Mesodermal cell (in vitro differentiated cells): ENCODE measurements around the gene SPZ1.
"Not testable (repeated sequence)": the region's sequence is repeated elsewhere in the genome, so short reads cannot be mapped to it uniquely, and the experiment has no call there.

Experiments
- H3K27ac ChIP-seq: 2 replicates; pipeline ENCODE4 v1.7.0; 2013; ENCODE audit warnings: mild to moderate bottlenecking, low read depth, low read length, moderate library complexity; ENCODE audit not compliant: severe bottlenecking
- H3K36me3 ChIP-seq: 2 replicates; pipeline ENCODE4 v1.7.1; 2013; ENCODE audit warnings: mild to moderate bottlenecking, low read length, moderate library complexity; ENCODE audit not compliant: control insufficient read depth, insufficient read depth
- H3K4me1 ChIP-seq: one replicate; pipeline ENCODE4 v1.7.1; 2013; ENCODE audit warnings: mild to moderate bottlenecking, low read length; ENCODE audit not compliant: insufficient read depth, control insufficient read depth, poor library complexity, severe bottlenecking
- H3K4me3 ChIP-seq: 2 replicates; pipeline ENCODE4 v1.7.0; 2013; ENCODE audit warnings: low read length, control low read depth, mild to moderate bottlenecking; ENCODE audit not compliant: insufficient read depth, poor library complexity, severe bottlenecking; ENCODE audit errors: extremely low read depth
- H3K9me3 ChIP-seq: 2 replicates; pipeline ENCODE4 v1.7.1; 2013; ENCODE audit warnings: mild to moderate bottlenecking, low read length, moderate library complexity; ENCODE audit not compliant: control insufficient read depth
- WGBS, 2 experiments: methylation state at CpG; one replicate each; pipeline ENCODE4 v1.1.5; 2013; ENCODE audit warnings: missing lambda C conversion rate in 2 of 2; ENCODE audit not compliant: insufficient coverage in 2 of 2; 5-methylcytosine and 5-hydroxymethylcytosine counted together

The SPZ1 gene

DNA sequence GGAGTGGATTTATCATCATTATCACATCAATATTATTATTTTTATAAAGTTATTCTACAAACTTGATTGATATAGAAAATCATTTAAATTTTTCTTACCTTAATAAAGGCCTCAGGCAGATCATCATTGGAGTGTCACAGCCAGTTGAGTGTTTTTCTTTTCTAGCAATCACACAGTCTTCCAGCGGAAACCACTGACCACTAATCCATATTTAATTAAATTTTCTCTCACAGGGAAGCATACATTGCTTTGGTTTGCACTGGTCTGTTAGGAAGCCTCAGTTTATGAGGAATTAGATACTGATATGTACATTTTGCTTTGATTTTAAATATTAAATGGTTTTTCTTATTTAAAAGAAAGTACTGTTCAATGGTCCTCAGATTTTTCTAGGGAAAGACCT is 6.7 kb downstream of the SPZ1 start:
- H3K36me3 ChIP-seq = no peaks in the 10 kb centered on the region
- no peaks in the 10 kb centered on the region for H3K9me3 ChIP-seq
- H3K27ac ChIP-seq = no peak overlapping the region
- H3K4me1 ChIP-seq = no peaks in the 10 kb centered on the region
- no peak overlapping the region for H3K4me3 ChIP-seq
- WGBS, 2 experiments = no CpG with 5 or more reads among the region's 1 CpG

DNA sequence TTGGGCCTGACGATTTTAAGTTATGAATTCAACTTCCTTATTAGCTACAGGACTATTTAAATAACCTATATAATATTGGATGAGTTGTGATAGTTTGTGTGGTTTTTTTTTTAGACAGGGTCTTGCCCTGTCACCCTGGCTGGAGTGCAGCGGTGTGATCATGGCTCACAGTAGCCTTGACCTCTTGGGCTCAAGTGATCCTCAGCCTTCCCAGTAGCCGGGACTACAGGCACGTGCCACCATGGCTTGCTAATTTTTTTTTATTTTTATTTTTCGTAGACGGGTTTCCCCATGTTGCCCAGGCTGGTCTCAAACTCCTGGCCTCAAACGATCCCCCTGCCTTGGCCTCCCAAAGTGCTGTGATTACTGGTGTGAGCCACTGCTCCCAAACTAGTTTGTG is 17.6 kb downstream of the SPZ1 start:
- H3K27ac ChIP-seq = no peak overlapping the region
- no peaks in the 10 kb centered on the region for H3K4me1 ChIP-seq
- no peak overlapping the region for H3K4me3 ChIP-seq
- no peaks in the 10 kb centered on the region for H3K36me3 ChIP-seq
- WGBS, 2 experiments = 83 to 89% methylated on average over 4 to 6 of the region's 7 CpGs
- H3K9me3 ChIP-seq = no peaks in the 10 kb centered on the region

DNA sequence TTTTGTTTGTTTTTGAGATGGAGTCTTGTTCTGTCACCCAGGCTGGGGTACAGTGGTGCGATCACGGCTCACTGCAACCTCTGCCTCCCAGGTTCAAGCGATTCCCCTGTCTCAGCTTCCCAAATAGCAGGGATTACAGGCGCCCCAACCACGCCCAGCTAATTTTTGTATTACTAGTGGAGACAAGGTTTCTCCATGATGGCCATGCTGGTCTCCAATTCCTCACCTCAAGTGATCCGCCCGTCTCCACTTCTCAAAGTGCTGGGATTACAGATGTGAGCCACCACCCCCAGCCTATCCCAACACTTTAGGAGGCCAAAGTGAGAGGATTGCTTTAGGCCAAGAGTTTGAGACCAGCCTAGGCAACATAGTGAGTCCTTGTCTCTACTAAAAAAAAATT is 19.3 kb downstream of the SPZ1 start:
- Histone ChIP-seq H3K27ac (no peak overlapping the region), H3K4me1 (peaks cover 4% of the 10 kb centered on the region), H3K36me3 (no peaks in the 10 kb centered on the region), H3K9me3 (no peaks in the 10 kb centered on the region), H3K4me3 (no peak overlapping the region)
- WGBS, 2 experiments = 96 to 100% methylated on average over 4 to 7 of the region's 7 CpGs

DNA sequence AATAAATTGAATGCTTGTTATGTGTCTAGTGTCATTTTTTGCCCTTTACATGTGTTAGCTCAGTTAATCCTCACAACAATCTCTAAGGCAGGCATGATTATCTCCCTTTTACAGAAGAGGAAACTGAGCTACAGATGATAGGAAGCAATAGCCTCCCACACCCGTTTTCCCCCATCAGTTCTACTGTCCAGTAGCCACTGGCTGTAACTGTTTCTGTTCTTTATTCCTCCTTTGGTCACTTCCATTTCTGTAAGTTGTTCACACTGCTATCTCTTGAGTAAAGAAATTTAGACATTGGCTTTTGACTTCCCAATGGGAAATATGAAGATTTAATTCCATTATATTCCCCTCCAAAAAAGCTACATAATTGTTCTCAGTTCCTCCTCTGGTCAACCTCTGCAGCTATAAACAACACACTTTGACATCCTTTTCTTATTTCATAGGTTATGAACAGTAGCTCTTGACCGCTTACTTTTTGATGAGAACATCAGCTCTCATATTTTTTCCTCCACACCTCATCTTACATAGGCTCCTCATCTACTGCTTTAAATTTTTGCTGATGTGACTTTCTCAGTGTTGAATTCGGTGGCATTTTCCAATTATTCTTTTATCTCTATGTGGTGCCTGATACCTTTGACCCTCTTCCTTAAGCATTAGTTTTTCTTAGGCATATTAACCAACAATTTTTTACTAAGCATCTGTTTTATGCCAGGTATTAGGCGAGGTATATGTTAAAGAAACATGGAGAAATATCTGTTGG is 21.4 kb downstream of the SPZ1 start:
- Histone ChIP-seq H3K9me3 (no peaks in the 10 kb centered on the region), H3K4me3 (no peak overlapping the region), H3K4me1 (peaks cover 4% of the 10 kb centered on the region), H3K36me3 (no peaks in the 10 kb centered on the region), H3K27ac (no peak overlapping the region)
- WGBS, 2 experiments = 94% methylated on average over 2 of the region's 4 CpGs; no CpG with 5 or more reads in 1 of the 2 experiments

DNA sequence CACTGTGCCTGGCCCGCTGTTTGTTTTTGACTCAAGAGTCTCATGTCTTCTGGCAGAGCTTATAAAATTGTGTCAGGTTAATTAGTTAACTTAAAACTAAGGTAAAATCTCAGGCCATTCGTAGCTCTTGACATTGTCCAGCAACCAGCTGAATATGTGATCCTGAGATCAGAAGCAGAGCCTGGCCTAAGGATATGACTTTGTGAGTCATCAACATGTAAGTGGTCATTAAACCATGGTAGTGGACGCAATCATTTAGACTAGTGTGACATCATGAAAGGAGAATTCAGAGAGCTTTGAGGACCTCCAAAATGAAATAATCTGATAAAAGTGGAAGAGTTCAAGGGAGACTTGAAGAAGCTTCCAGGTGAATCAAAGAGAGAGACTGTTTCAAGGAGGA is 23.3 kb downstream of the SPZ1 start:
- Histone ChIP-seq H3K4me3 (no peak overlapping the region), H3K9me3 (no peaks in the 10 kb centered on the region), H3K27ac (peak overlapping the region; percentile 57), H3K4me1 (peaks cover 4% of the 10 kb centered on the region), H3K36me3 (no peaks in the 10 kb centered on the region)
- WGBS, 2 experiments = 88 to 89% methylated on average over 3 of the region's 3 CpGs

DNA sequence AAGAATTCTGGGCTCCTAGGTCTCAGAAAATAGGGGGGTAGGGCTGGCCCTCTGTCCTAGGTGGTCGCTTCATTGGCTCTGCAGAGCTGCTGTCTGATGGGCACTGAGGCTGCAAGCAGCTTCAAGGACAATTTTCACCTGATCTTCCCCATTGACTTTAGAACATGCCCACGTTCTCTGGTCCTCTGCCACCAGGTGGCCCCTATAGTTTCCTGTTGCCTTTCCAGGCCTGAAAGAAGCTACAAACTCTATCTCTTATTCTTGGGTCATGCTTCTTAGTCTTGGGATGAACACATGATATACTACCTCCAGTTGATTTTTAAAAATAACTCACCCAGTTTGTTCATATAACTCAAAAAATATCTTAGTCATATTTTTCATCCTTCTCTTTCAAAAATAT is 26.3 kb downstream of the SPZ1 start:
- no peak overlapping the region for H3K27ac ChIP-seq
- H3K4me1 ChIP-seq = peaks cover 4% of the 10 kb centered on the region
- WGBS, 2 experiments = 29 to 71% methylated on average over 1 to 2 of the region's 2 CpGs
- H3K9me3 ChIP-seq = no peaks in the 10 kb centered on the region
- H3K36me3 ChIP-seq = no peaks in the 10 kb centered on the region
- no peak overlapping the region for H3K4me3 ChIP-seq

DNA sequence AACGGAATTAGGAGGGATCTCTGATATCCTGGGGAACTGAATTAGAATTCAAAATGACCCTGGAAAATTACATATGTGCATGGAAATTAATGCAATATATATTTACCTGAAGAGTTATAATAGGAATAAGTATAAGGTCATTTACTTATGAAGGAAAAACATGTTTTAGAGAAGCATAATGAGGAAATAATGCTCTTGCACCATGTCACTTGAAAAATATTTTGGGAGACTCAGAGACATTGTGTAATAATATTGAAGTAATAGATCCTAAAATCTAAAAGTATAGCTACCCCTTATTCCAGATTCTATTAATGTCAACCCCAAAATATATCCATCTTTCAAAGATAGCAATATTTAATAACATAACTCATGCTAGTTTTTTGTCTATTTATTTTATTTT is 28.4 kb downstream of the SPZ1 start:
- H3K4me1 ChIP-seq = peaks cover 3% of the 10 kb centered on the region
- WGBS, 2 experiments = no CpG with 5 or more reads among the region's 1 CpG
- H3K27ac ChIP-seq = no peak overlapping the region
- H3K36me3 ChIP-seq = no peaks in the 10 kb centered on the region
- H3K4me3 ChIP-seq = no peak overlapping the region
- H3K9me3 ChIP-seq = no peaks in the 10 kb centered on the region

DNA sequence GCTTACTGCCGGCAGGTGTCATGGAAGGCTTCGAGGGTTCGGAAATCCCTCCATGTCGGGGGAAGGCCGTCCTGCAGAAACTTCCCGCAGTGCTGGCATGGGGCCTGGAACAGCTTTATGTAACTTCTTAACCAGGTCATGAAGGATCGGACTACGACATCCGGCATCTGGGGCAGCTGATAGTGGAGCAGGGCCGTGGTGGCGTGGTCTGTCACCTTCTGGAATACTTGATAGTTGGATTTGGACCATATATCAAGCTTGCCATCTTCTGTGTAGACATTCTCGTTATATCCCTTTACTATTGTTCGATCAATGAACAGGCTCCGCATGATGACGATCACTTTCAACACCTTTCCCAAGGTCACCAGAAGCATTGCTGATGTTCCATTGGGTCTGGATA is 31.2 kb downstream of the SPZ1 start:
- not testable (repeated sequence) for H3K4me1 ChIP-seq, H3K4me3 ChIP-seq, H3K36me3 ChIP-seq, H3K27ac ChIP-seq, H3K9me3 ChIP-seq
- 94 to 95% methylated on average over 10 to 11 of the region's 15 CpGs for WGBS, 2 experiments

DNA sequence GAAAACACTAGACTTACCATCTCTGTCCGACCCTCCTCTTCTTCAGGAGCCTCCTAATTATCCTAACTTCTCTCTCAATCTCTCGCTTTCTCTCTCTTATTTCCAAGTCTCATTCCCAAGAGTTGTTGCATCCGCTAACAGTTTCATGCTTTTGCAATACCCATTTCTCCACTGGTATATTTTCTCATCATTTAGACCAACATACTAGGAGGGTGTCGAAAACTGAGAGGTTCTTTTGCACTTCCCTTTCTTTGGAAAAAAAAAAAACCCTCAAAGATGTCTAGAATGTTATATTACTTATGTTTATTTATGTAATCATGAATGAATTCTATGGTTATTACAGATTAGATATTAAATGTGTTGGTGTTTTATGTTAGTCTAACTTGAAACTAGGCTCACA is 35.9 kb downstream of the SPZ1 start:
- no peak overlapping the region for H3K27ac ChIP-seq
- H3K4me1 ChIP-seq = no peaks in the 10 kb centered on the region
- H3K4me3 ChIP-seq = no peak overlapping the region
- no peaks in the 10 kb centered on the region for H3K36me3 ChIP-seq
- H3K9me3 ChIP-seq = no peaks in the 10 kb centered on the region
- WGBS, 2 experiments = 86 to 92% methylated on average over 2 to 3 of the region's 4 CpGs

DNA sequence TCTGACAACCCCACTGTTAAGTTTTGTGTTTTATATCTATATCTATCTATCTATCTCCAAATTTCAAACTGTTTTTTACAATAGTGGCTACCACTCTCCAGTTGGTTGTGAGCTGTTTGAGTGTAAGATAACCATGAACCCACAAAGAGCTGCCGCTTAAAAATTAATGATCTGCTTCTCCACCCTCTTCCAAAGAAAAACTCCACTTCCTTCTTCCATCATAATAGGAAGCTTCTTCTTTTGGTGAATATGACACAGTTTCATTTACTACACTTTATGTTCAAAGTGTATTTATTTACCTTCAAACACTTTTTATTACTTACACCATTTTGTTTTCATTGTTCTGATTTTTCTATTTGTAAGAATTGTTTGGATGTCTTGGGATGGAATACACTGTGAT is 37.9 kb downstream of the SPZ1 start:
- Histone ChIP-seq H3K4me1 (no peaks in the 10 kb centered on the region), H3K4me3 (no peak overlapping the region), H3K9me3 (no peaks in the 10 kb centered on the region), H3K27ac (no peak overlapping the region), H3K36me3 (no peaks in the 10 kb centered on the region)
- no CpG with 5 or more reads among the region's 1 CpG for WGBS, 2 experiments

DNA sequence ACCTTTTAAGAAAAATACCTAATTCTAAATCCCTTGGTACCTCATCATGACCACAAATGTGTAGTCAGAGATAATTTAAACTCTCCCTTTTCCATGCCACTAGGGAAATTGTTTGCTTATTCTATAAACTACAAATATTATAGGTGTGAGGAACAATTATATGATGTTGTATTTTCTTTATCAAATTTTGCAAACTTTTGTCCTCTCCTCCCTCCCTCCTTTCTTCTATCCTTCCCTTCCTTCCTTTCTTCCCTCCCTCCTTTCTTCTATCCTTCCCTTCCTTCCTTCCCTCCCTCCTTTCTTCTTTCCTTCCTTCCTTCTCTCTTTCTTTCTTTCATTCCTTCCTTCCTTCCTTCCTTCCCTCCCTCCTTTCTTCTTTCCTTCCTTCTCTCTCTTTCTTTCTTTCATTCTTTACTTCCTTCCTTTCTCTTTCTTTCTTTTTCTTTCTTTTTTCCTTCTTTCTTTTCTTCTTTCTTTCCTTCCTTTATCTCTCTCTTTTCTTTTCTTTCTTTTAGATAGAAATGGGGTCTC is 41.2 kb downstream of the SPZ1 start:
- no peaks in the 10 kb centered on the region for H3K36me3 ChIP-seq
- no peaks in the 10 kb centered on the region for H3K9me3 ChIP-seq
- H3K4me1 ChIP-seq = no peaks in the 10 kb centered on the region
- no peak overlapping the region for H3K4me3 ChIP-seq
- no peak overlapping the region for H3K27ac ChIP-seq
